SK-N-SH (cell line): ENCODE data around the gene MRAP. TPM values are rescaled to one million over a fixed set of nuclear protein-coding genes. Genes with fewer than 3 reads are reported as not detected.

Experiments used
- CTCF ChIA-PET: fragments of 300-600, 350-600 bp; formaldehyde crosslinking; extraction: SDS; loops from one replicate; lab custom pipeline; 2021; lab: Yijun Ruan, JAX
- POLR2A ChIA-PET: fragments of 350-600 bp; sonication (Branson Sonifier 250); formaldehyde crosslinking; extraction: SDS; loops from one replicate; lab custom pipeline; 2020; ENCODE audit warnings: antibody characterized with exemption, inconsistent platforms; lab: Yijun Ruan, JAX
- DNase-seq: peaks from one replicate; pipeline ENCODE4 v3.0.0; 2012
- H2AFZ ChIP-seq: fragments of 200-600 bp; sonication (generic); 2 replicates; pipeline ENCODE4 v1.8.1; 2016; ENCODE audit warnings: antibody characterized with exemption, mild to moderate bottlenecking, low read depth
- H3F3A ChIP-seq: fragments of 200-600 bp; sonication (generic); replicated peaks from 2 replicates; pipeline ENCODE3; 2016; ENCODE audit warnings: antibody characterized with exemption, mild to moderate bottlenecking; ENCODE audit not compliant: insufficient read depth
- H3K27ac ChIP-seq, 2 experiments: fragments of 200-500 bp in 1 of 2; fragments of 200-600 bp in 1 of 2; sonication (Bioruptor generic) in 1 of 2; sonication (generic), shearing (Covaris generic) in 1 of 2; 2 replicates each; pipeline versions ENCODE4 v1.5.1 to v1.6.1; 2014 to 2016; ENCODE audit warnings: low read depth in 2 of 2, inconsistent platforms in 1 of 2, low read length in 1 of 2, mild to moderate bottlenecking in 1 of 2, mixed read lengths in 1 of 2
- H3K27me3 ChIP-seq: fragments of 200-600 bp; sonication (generic), shearing (Covaris generic); 2 replicates; pipeline ENCODE4 v1.6.1; 2016; ENCODE audit warnings: mixed run types; ENCODE audit not compliant: insufficient read depth
- H3K36me3 ChIP-seq, 2 experiments: fragments of 200-500 bp in 1 of 2; fragments of 200-600 bp in 1 of 2; sonication (Bioruptor generic) in 1 of 2; sonication (generic) in 1 of 2; replicated peaks in 1 of 2; 2 replicates each; pipeline versions ENCODE3 to v1.5.1; 2014 to 2016; ENCODE audit warnings: low read length in 1 of 2, mild to moderate bottlenecking in 1 of 2; ENCODE audit not compliant: insufficient read depth in 2 of 2, control insufficient read depth in 1 of 2
- H3K4me1 ChIP-seq, 2 experiments: fragments of 200-500 bp in 1 of 2; fragments of 200-600 bp in 1 of 2; sonication (Bioruptor generic) in 1 of 2; sonication (generic), shearing (Covaris generic) in 1 of 2; 2 replicates each; pipeline versions ENCODE4 v1.5.1 to v1.6.1; 2014 to 2016; ENCODE audit warnings: low read depth in 1 of 2, low read length in 1 of 2, mixed run types in 1 of 2; ENCODE audit not compliant: insufficient read depth in 2 of 2, control insufficient read depth in 1 of 2
- H3K4me2 ChIP-seq: fragments of 200-600 bp; sonication (generic), shearing (Covaris generic); 2 replicates; pipeline ENCODE4 v1.6.1; 2017; ENCODE audit warnings: mixed run types
- H3K4me3 ChIP-seq, 2 experiments: fragments of 200-500 bp in 1 of 2; fragments of 200-600 bp in 1 of 2; sonication (Bioruptor generic) in 1 of 2; sonication (generic), shearing (Covaris generic) in 1 of 2; 2 replicates each; pipeline versions ENCODE4 v1.5.1 to v1.8.1; 2014 to 2016; ENCODE audit warnings: low read depth in 2 of 2, inconsistent platforms in 1 of 2, low read length in 1 of 2, mild to moderate bottlenecking in 1 of 2, mixed read lengths in 1 of 2, moderate library complexity in 1 of 2
- H3K79me2 ChIP-seq: fragments of 200-600 bp; sonication (generic); 2 replicates; pipeline ENCODE4 v1.8.1; 2017; ENCODE audit warnings: mild to moderate bottlenecking; ENCODE audit not compliant: insufficient read depth
- H3K9ac ChIP-seq: fragments of 200-600 bp; sonication (generic); 2 replicates; pipeline ENCODE4 v1.6.1; 2017; ENCODE audit warnings: mixed run types
- H3K9me2 ChIP-seq: fragments of 200-600 bp; sonication (generic); 2 replicates; pipeline ENCODE4 v1.6.1; 2017; ENCODE audit warnings: mixed run types
- H3K9me3 ChIP-seq: fragments of 200-600 bp; sonication (generic); 2 replicates; pipeline ENCODE4 v1.6.1; 2017; ENCODE audit warnings: mixed run types, mild to moderate bottlenecking, moderate library complexity
- H4K20me1 ChIP-seq: fragments of 200-600 bp; sonication (generic); 2 replicates; pipeline ENCODE4 v1.6.1; 2017; ENCODE audit warnings: mild to moderate bottlenecking, mixed run types; ENCODE audit not compliant: insufficient read depth
- CHD2 ChIP-seq: fragments of 150-350 bp; IDR thresholded peaks from 2 replicates; pipeline ENCODE4 v1.6.1; 2018; ENCODE audit warnings: low read length; ENCODE audit not compliant: partially characterized antibody
- ELF1 ChIP-seq: IDR thresholded peaks from 2 replicates; pipeline ENCODE4 v1.4.0; 2012
- EP300 ChIP-seq, 2 experiments: IDR thresholded peaks; 2 replicates each; pipeline versions ENCODE4 v1.4.0 to v1.6.1; 2012; ENCODE audit warnings: borderline replicate concordance in 1 of 2, low read depth in 1 of 2, low read length in 1 of 2
- EZH2phosphoT487 ChIP-seq: fragments of 200-600 bp; sonication (generic); IDR thresholded peaks from 2 replicates; pipeline ENCODE4 v1.6.1; 2017; ENCODE audit warnings: low read depth, mixed run types, mild to moderate bottlenecking, antibody characterized with exemption, moderate library complexity, borderline replicate concordance
- FOSL2 ChIP-seq: IDR thresholded peaks from 2 replicates; pipeline ENCODE4 v1.4.0; 2012; ENCODE audit warnings: low read depth, mild to moderate bottlenecking, moderate library complexity, borderline replicate concordance
- FOXJ3 ChIP-seq: sonication (generic); formaldehyde crosslinking; IDR thresholded peaks from 2 replicates; pipeline ENCODE4 v1.5.1; 2020; ENCODE audit warnings: mild to moderate bottlenecking, missing genetic modification reagents
- FOXM1 ChIP-seq: IDR thresholded peaks from 2 replicates; pipeline ENCODE4 v1.4.0; 2012; ENCODE audit warnings: low read depth, mild to moderate bottlenecking
- GABPA ChIP-seq: IDR thresholded peaks from 2 replicates; pipeline ENCODE4 v1.4.0; 2012; ENCODE audit warnings: low read depth, mild to moderate bottlenecking
- GATA2 ChIP-seq: sonication (generic); formaldehyde crosslinking; IDR thresholded peaks from 2 replicates; pipeline ENCODE4 v1.5.0; 2020; ENCODE audit warnings: mild to moderate bottlenecking, missing genetic modification reagents
- MEF2A ChIP-seq: IDR thresholded peaks from 2 replicates; pipeline ENCODE4 v1.4.0; 2012; ENCODE audit warnings: low read depth, borderline replicate concordance
- NRF1 ChIP-seq: IDR thresholded peaks from 2 replicates; pipeline ENCODE4 v1.6.1; 2012; ENCODE audit warnings: low read depth, mild to moderate bottlenecking, low read length
- POLR2AphosphoS5 ChIP-seq: IDR thresholded peaks from 2 replicates; pipeline ENCODE4 v1.6.1; 2012; ENCODE audit warnings: low read depth, low read length
- RCOR1 ChIP-seq: fragments of 150-350 bp; IDR thresholded peaks from 2 replicates; pipeline ENCODE4 v1.6.1; 2017; ENCODE audit warnings: antibody characterized with exemption, low read length
- RFX5 ChIP-seq: IDR thresholded peaks from 2 replicates; pipeline ENCODE4 v1.6.1; 2012; ENCODE audit warnings: mild to moderate bottlenecking, improper control_type of control experiment, low read length
- SIN3A ChIP-seq: IDR thresholded peaks from 2 replicates; pipeline ENCODE4 v1.6.1; 2012; ENCODE audit warnings: low read depth, mild to moderate bottlenecking, low read length, moderate library complexity, borderline replicate concordance
- TAF1 ChIP-seq: IDR thresholded peaks from 2 replicates; pipeline ENCODE4 v1.6.1; 2012; ENCODE audit warnings: low read depth, mild to moderate bottlenecking, low read length, moderate library complexity, borderline replicate concordance
- TCF12 ChIP-seq: IDR thresholded peaks from 2 replicates; pipeline ENCODE4 v1.4.0; 2012
- USF1 ChIP-seq: IDR thresholded peaks from 2 replicates; pipeline ENCODE4 v1.4.0; 2012; ENCODE audit warnings: low read depth, borderline replicate concordance
- YY1 ChIP-seq: IDR thresholded peaks from 2 replicates; pipeline ENCODE4 v1.4.0; 2012; ENCODE audit warnings: low read depth, mild to moderate bottlenecking
- ZBTB33 ChIP-seq: IDR thresholded peaks from 2 replicates; pipeline ENCODE4 v1.4.0; 2012; ENCODE audit warnings: low read depth, borderline replicate concordance
- WGBS: methylation state at CpG from one replicate; pipeline ENCODE4 v1.1.6; 2017; ENCODE audit warnings: low lambda C conversion rate; 5-methylcytosine and 5-hydroxymethylcytosine counted together
- polyA plus RNA-seq, 3 experiments: library from polyadenylated mRNA; depleted of rRNA; stranded (reverse); fragments of >200 nt; gene quantifications; 2 replicates each; pipeline ENCODE4 v1.2.3, GENCODE V29; 2012
- TF ChIP-seq, protein P1 (sequence below): IDR thresholded peaks from 2 replicates; pipeline ENCODE4; 2012
- TF ChIP-seq, protein P2 (sequence below): fragments of 150-350 bp; IDR thresholded peaks from 2 replicates; pipeline ENCODE4 v1.6.1; 2016; ENCODE audit warnings: mild to moderate bottlenecking, low read depth, low read length

The MRAP gene
- polyA plus RNA-seq, 1 of the 3 experiments (the other 2 are of a cell fraction), result not detected

- H3K4me3 ChIP-seq, result no peak overlapping the region
- WGBS, result 93% methylated on average over 4 of the region's 4 CpGs
- no peak overlapping the region for H3K9ac ChIP-seq
- no peak overlapping the region for H2AFZ ChIP-seq
- H3K9me3 ChIP-seq, result no peaks in the 10 kb centered on the region
- ChIA-PET POLR2A (no interaction called here), CTCF (interaction anchor here (1.0 kb wide), 1 partner anchor 56 kb away, joined by 4 read pairs; no protein-coding TSS in a partner anchor)
- H3K36me3 ChIP-seq, result peaks cover 5 to 6% of the 10 kb centered on the region in 2 experiments
- no peak overlapping the region for H3K27ac ChIP-seq
- H3K27me3 ChIP-seq, result no peaks in the 10 kb centered on the region
- no peaks in the 10 kb centered on the region for H3K4me1 ChIP-seq
- DNase-seq, result no peak
- no peak overlapping the region for H3K4me2 ChIP-seq
- H3K79me2 ChIP-seq, result peaks cover 18% of the 10 kb centered on the region; the same call in 1 of the 2 replicates
- no peaks in the 10 kb centered on the region for H4K20me1 ChIP-seq
- TF ChIP-seq GABPA (no peak), USF1 (no peak), RFX5 (no peak), FOSL2 (no peak), GATA2 (CRISPR knock-in tag) (no peak), RCOR1 (no peak), CHD2 (no peak), FOXJ3 (CRISPR knock-in tag) (no peak), EP300 (IDR thresholded peaks at IDR 0.05; ENCODE audit: borderline replicate concordance in 1 of 2, low read depth in 1 of 2, low read length in 1 of 2) (no peak), YY1 (no peak), ELF1 (no peak), POLR2AphosphoS5 (no peak), TAF1 (no peak), TCF12 (no peak), EZH2phosphoT487 (no peak)
- TF ChIP-seq, protein P1, sequence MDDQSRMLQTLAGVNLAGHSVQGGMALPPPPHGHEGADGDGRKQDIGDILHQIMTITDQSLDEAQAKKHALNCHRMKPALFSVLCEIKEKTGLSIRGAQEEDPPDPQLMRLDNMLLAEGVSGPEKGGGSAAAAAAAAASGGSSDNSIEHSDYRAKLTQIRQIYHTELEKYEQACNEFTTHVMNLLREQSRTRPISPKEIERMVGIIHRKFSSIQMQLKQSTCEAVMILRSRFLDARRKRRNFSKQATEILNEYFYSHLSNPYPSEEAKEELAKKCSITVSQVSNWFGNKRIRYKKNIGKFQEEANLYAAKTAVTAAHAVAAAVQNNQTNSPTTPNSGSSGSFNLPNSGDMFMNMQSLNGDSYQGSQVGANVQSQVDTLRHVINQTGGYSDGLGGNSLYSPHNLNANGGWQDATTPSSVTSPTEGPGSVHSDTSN, result no peak
- H3K9me2 ChIP-seq, result no peaks in the 10 kb centered on the region
- H3F3A ChIP-seq, result peaks cover 6% of the 10 kb centered on the region
Measured at GRCh38 chr21:32285476-32285875, 13.2 kb upstream of the MRAP start.

DNA sequence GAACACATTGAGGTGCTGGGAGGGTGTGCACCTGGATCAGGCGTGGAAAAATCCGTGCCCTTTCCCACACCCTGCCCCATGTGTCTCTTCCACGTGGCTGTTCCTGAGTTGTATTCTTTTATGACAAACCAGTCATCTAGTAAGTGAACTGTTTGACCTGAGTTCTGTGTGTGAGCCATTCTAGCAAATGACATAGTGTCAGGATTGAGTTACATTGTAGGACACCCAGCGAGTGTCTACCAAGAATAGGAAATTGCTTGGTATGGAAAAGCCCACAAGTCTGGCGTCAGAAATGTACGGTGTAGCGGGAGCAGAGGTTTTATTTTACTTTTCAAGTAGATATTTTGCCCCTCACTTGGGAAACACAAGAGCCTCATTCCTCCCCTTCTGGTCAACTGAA, 1.2 kb upstream of the MRAP start:
- Histone ChIP-seq H3K36me3 (peaks cover 22 to 38% of the 10 kb centered on the region in 2 experiments), H3K4me3 (no peak overlapping the region), H3K27me3 (no peaks in the 10 kb centered on the region), H3K9me2 (no peaks in the 10 kb centered on the region), H3K27ac (no peak overlapping the region), H3K79me2 (no peaks in the 10 kb centered on the region), H3K4me1 (no peaks in the 10 kb centered on the region), H3K9me3 (no peaks in the 10 kb centered on the region), H3F3A (peaks cover 19% of the 10 kb centered on the region), H3K9ac (no peak overlapping the region), H2AFZ (no peak overlapping the region), H3K4me2 (no peak overlapping the region), H4K20me1 (no peaks in the 10 kb centered on the region)
- 96% methylated on average over 7 of the region's 7 CpGs for WGBS
- TF ChIP-seq FOXM1 (no peak), MEF2A (no peak), USF1 (no peak), FOXJ3 (CRISPR knock-in tag) (no peak), POLR2AphosphoS5 (no peak), SIN3A (no peak), NRF1 (no peak), ZBTB33 (no peak), GATA2 (CRISPR knock-in tag) (no peak)
- TF ChIP-seq, protein P2, sequence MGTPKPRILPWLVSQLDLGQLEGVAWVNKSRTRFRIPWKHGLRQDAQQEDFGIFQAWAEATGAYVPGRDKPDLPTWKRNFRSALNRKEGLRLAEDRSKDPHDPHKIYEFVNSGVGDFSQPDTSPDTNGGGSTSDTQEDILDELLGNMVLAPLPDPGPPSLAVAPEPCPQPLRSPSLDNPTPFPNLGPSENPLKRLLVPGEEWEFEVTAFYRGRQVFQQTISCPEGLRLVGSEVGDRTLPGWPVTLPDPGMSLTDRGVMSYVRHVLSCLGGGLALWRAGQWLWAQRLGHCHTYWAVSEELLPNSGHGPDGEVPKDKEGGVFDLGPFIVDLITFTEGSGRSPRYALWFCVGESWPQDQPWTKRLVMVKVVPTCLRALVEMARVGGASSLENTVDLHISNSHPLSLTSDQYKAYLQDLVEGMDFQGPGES, result no peak
- CTCF ChIA-PET, result no interaction called here
- POLR2A ChIA-PET, result no interaction called here
- DNase-seq, result no peak
